H9 (cell line): ENCODE data around the gene NALCN. TPM values are rescaled to one million over a fixed set of nuclear protein-coding genes. Genes with fewer than 3 reads are reported as not detected.

ENCODE experiments used
- DNase-seq: peaks from one replicate; pipeline ENCODE4 v3.0.0-alpha.2; 2017
- H2AFZ ChIP-seq: one replicate; pipeline ENCODE4 v1.6.1; 2013; ENCODE audit warnings: mild to moderate bottlenecking, low read length, control low read depth, moderate library complexity
- H2AK5ac ChIP-seq: 2 replicates; pipeline ENCODE4 v1.6.1; 2013; ENCODE audit warnings: low read length, control low read depth, mixed read lengths; ENCODE audit not compliant: insufficient read length
- H2BK120ac ChIP-seq: one replicate; pipeline ENCODE4 v1.6.1; 2013; ENCODE audit warnings: low read depth, mild to moderate bottlenecking, low read length, control low read depth, inconsistent platforms; ENCODE audit not compliant: poor library complexity, severe bottlenecking
- H2BK12ac ChIP-seq: 2 replicates; pipeline ENCODE4 v1.6.1; 2013; ENCODE audit warnings: low read length, control low read depth, mixed read lengths, low read depth; ENCODE audit not compliant: insufficient read length
- H2BK15ac ChIP-seq: 2 replicates; pipeline ENCODE4 v1.6.1; 2013; ENCODE audit warnings: low read depth, low read length, control low read depth
- H2BK20ac ChIP-seq: one replicate; pipeline ENCODE4 v1.6.1; 2013; ENCODE audit warnings: low read depth, mild to moderate bottlenecking, low read length, control low read depth, inconsistent platforms; ENCODE audit not compliant: poor library complexity, severe bottlenecking
- H2BK5ac ChIP-seq: 2 replicates; pipeline ENCODE4 v1.6.1; 2013; ENCODE audit warnings: low read length, control low read depth, mixed read lengths; ENCODE audit not compliant: insufficient read length
- H3K14ac ChIP-seq: 2 replicates; pipeline ENCODE4 v1.6.1; 2013; ENCODE audit warnings: low read length, control low read depth; ENCODE audit not compliant: insufficient read depth
- H3K18ac ChIP-seq: 2 replicates; pipeline ENCODE4 v1.6.1; 2013; ENCODE audit warnings: low read depth, mild to moderate bottlenecking, mixed read lengths, low read length, control low read depth; ENCODE audit not compliant: insufficient read length
- H3K23ac ChIP-seq: 2 replicates; pipeline ENCODE4 v1.6.1; 2013; ENCODE audit warnings: low read length, control low read depth, mixed read lengths, low read depth; ENCODE audit not compliant: insufficient read length
- H3K23me2 ChIP-seq: 2 replicates; pipeline ENCODE4 v1.6.1; 2013; ENCODE audit warnings: low read depth, mild to moderate bottlenecking, mixed read lengths, low read length, control low read depth; ENCODE audit not compliant: insufficient read length, poor library complexity, severe bottlenecking
- H3K27ac ChIP-seq: 2 replicates; pipeline ENCODE4 v1.5.1; 2013; ENCODE audit warnings: low read length, control low read depth, mixed read lengths, low read depth; ENCODE audit not compliant: insufficient read length
- H3K27me3 ChIP-seq: 2 replicates; pipeline ENCODE4 v1.6.1; 2013; ENCODE audit warnings: low read length, control low read depth, inconsistent platforms; ENCODE audit not compliant: insufficient read depth
- H3K4ac ChIP-seq: 2 replicates; pipeline ENCODE4 v1.6.1; 2013; ENCODE audit warnings: low read depth, mild to moderate bottlenecking, control low read depth, inconsistent platforms, low read length, moderate library complexity
- H3K4me1 ChIP-seq: 2 replicates; pipeline ENCODE4 v1.6.1; 2013; ENCODE audit warnings: low read length, control low read depth, inconsistent platforms; ENCODE audit not compliant: insufficient read depth
- H3K4me2 ChIP-seq: 2 replicates; pipeline ENCODE4 v1.6.1; 2013; ENCODE audit warnings: low read length, control low read depth, mixed read lengths; ENCODE audit not compliant: insufficient read length, insufficient read depth
- H3K56ac ChIP-seq: 2 replicates; pipeline ENCODE4 v1.6.1; 2013; ENCODE audit warnings: low read depth, mild to moderate bottlenecking, mixed read lengths, low read length, control low read depth; ENCODE audit not compliant: insufficient read length
- H3K79me1 ChIP-seq: 2 replicates; pipeline ENCODE4 v1.6.1; 2013; ENCODE audit warnings: low read depth, mild to moderate bottlenecking, moderate library complexity, low read length, control low read depth, inconsistent platforms; ENCODE audit not compliant: insufficient read depth, poor library complexity, severe bottlenecking
- H3K79me2 ChIP-seq: 2 replicates; pipeline ENCODE4 v1.6.1; 2013; ENCODE audit warnings: low read length, control low read depth, inconsistent platforms; ENCODE audit not compliant: insufficient read depth
- H3K9ac ChIP-seq: 2 replicates; pipeline ENCODE4 v1.6.1; 2013; ENCODE audit warnings: low read length, control low read depth, mixed read lengths; ENCODE audit not compliant: insufficient read length; ENCODE audit errors: extremely low read depth
- H3K9me3 ChIP-seq: one replicate; pipeline ENCODE4 v1.6.1; 2013; ENCODE audit warnings: low read depth, low read length, inconsistent platforms; ENCODE audit not compliant: control insufficient read depth
- H3T11ph ChIP-seq: one replicate; pipeline ENCODE4 v1.6.1; 2013; ENCODE audit warnings: mild to moderate bottlenecking, low read length, control low read depth, inconsistent platforms
- H4K20me1 ChIP-seq: one replicate; pipeline ENCODE4 v1.6.1; 2013; ENCODE audit not compliant: control insufficient read depth, insufficient read length, insufficient read depth
- H4K5ac ChIP-seq: 2 replicates; pipeline ENCODE4 v1.6.1; 2013; ENCODE audit warnings: low read depth, mild to moderate bottlenecking, mixed read lengths, low read length, control low read depth; ENCODE audit not compliant: insufficient read length
- H4K8ac ChIP-seq: replicated peaks from 2 replicates; pipeline ENCODE4 v1.6.1; 2013; ENCODE audit warnings: low read length, control low read depth, mixed read lengths, low read depth; ENCODE audit not compliant: insufficient read length
- H4K91ac ChIP-seq: 2 replicates; pipeline ENCODE4 v1.6.1; 2013; ENCODE audit warnings: low read depth, mild to moderate bottlenecking, moderate library complexity, mixed read lengths, low read length, control low read depth; ENCODE audit not compliant: insufficient read length
- H3K27ac Mint-ChIP-seq, 3 experiments: 2 replicates in 2 of 3; 3 replicates in 1 of 3; pipeline ENCODE4 v1.8.0; 2020 to 2021; ENCODE audit warnings: mixed read lengths in 3 of 3, mild to moderate bottlenecking in 1 of 3, moderate library complexity in 1 of 3
- H3K27me3 Mint-ChIP-seq: 2 replicates; pipeline ENCODE4 v1.8.0; 2021; ENCODE audit warnings: low read depth, mild to moderate bottlenecking, moderate library complexity, mixed read lengths
- H3K36me3 Mint-ChIP-seq, 3 experiments: 2 replicates in 2 of 3; 3 replicates in 1 of 3; pipeline ENCODE4 v1.8.0; 2020 to 2021; ENCODE audit warnings: low read depth in 3 of 3, mixed read lengths in 3 of 3; ENCODE audit not compliant: insufficient read depth in 1 of 3
- H3K4me1 Mint-ChIP-seq, 2 experiments: 2 replicates each; pipeline ENCODE4 v1.8.0; 2020; ENCODE audit warnings: mixed read lengths in 2 of 2
- H3K4me3 Mint-ChIP-seq, 2 experiments: 2 replicates in 1 of 2; 3 replicates in 1 of 2; pipeline ENCODE4 v1.8.0; 2020 to 2021; ENCODE audit warnings: mild to moderate bottlenecking in 2 of 2, mixed read lengths in 2 of 2, moderate library complexity in 1 of 2
- H3K9me3 Mint-ChIP-seq, 2 experiments: 2 replicates in 1 of 2; 3 replicates in 1 of 2; pipeline ENCODE4 v1.8.0; 2020; ENCODE audit warnings: mild to moderate bottlenecking in 2 of 2, mixed read lengths in 2 of 2, moderate library complexity in 1 of 2
- WGBS: extraction: QIAGEN DNeasy Blood & Tissue Kit; methylation state at CpG from one replicate; pipeline ENCODE4 v1.1.7; 2013; ENCODE audit warnings: missing lambda C conversion rate, low lambda C conversion rate, mixed read lengths; ENCODE audit not compliant: insufficient read length; ENCODE audit errors: extremely low coverage; 5-methylcytosine and 5-hydroxymethylcytosine counted together
- total RNA-seq: library from RNA; stranded (reverse); gene quantifications from 2 replicates; pipeline ENCODE4 v1.2.1, GENCODE V29; 2021
- TF ChIP-seq, protein P1 (sequence below): fragments of 200-600 bp; sonication (generic); conservative IDR thresholded peaks from 3 replicates; pipeline ENCODE4 v1.8.0; 2021; ENCODE audit warnings: antibody characterized with exemption, mild to moderate bottlenecking

The NALCN gene
- total RNA-seq, 1 experiment from 2014 or later, result 0.09 TPM

- H4K91ac ChIP-seq, result no peak overlapping the region
- no peaks in the 10 kb centered on the region for H4K20me1 ChIP-seq
- Mint-ChIP-seq H3K4me3 (no peak overlapping the region), H3K9me3 (no peaks in the 10 kb centered on the region), H3K27ac (no peak overlapping the region), H3K4me1 (no peaks in the 10 kb centered on the region), H3K36me3 (no peaks in the 10 kb centered on the region), H3K27me3 (no peaks in the 10 kb centered on the region)
- TF ChIP-seq, protein P1, sequence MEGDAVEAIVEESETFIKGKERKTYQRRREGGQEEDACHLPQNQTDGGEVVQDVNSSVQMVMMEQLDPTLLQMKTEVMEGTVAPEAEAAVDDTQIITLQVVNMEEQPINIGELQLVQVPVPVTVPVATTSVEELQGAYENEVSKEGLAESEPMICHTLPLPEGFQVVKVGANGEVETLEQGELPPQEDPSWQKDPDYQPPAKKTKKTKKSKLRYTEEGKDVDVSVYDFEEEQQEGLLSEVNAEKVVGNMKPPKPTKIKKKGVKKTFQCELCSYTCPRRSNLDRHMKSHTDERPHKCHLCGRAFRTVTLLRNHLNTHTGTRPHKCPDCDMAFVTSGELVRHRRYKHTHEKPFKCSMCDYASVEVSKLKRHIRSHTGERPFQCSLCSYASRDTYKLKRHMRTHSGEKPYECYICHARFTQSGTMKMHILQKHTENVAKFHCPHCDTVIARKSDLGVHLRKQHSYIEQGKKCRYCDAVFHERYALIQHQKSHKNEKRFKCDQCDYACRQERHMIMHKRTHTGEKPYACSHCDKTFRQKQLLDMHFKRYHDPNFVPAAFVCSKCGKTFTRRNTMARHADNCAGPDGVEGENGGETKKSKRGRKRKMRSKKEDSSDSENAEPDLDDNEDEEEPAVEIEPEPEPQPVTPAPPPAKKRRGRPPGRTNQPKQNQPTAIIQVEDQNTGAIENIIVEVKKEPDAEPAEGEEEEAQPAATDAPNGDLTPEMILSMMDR, result no peak
- no peak overlapping the region for H3K23ac ChIP-seq
- no peak overlapping the region for H3K14ac ChIP-seq
- H2BK15ac ChIP-seq, result no peak overlapping the region
- DNase-seq, result no peak
- H4K8ac ChIP-seq, result no peak overlapping the region
- H3T11ph ChIP-seq, result no peak overlapping the region
- no peak overlapping the region for H3K9ac ChIP-seq
- H2AK5ac ChIP-seq, result no peak overlapping the region
- no peak overlapping the region for H2BK5ac ChIP-seq
- no peak overlapping the region for H2BK120ac ChIP-seq
- H3K27ac ChIP-seq, result no peak overlapping the region
- no peak overlapping the region for H3K18ac ChIP-seq
- no peaks in the 10 kb centered on the region for H3K79me1 ChIP-seq
- H2BK20ac ChIP-seq, result no peak overlapping the region
- H3K27me3 ChIP-seq, result no peaks in the 10 kb centered on the region
- H3K23me2 ChIP-seq, result no peaks in the 10 kb centered on the region
- H3K4ac ChIP-seq, result no peak overlapping the region
- H2BK12ac ChIP-seq, result no peak overlapping the region
- no peak overlapping the region for H3K4me2 ChIP-seq
- no peak overlapping the region for H4K5ac ChIP-seq
- no peaks in the 10 kb centered on the region for H3K9me3 ChIP-seq
- no peaks in the 10 kb centered on the region for H3K4me1 ChIP-seq
- H3K79me2 ChIP-seq, result no peaks in the 10 kb centered on the region
- no CpG with 5 or more reads among the region's 3 CpGs for WGBS
- H3K56ac ChIP-seq, result no peak overlapping the region
- no peak overlapping the region for H2AFZ ChIP-seq
Measured at GRCh38 chr13:101265934-101266333, 150.4 kb downstream of the NALCN start.
